HL-60 (cell line): Measurements from ENCODE around the gene CDYL.

Source experiments
- POLR2AphosphoS5 ChIP-seq: IDR thresholded peaks from 2 replicates; pipeline ENCODE4 v1.6.1; 2012; ENCODE audit warnings: low read depth
- TF ChIP-seq, protein P1 (sequence below): IDR thresholded peaks from one replicate; pipeline ENCODE4 v1.5.1; 2011; ENCODE audit warnings: low read length, control low read depth, inconsistent platforms; ENCODE audit not compliant: insufficient read depth
- TF ChIP-seq, protein P2 (sequence below): IDR thresholded peaks from 2 replicates; pipeline ENCODE4 v1.6.1; 2012; ENCODE audit warnings: low read depth; ENCODE audit not compliant: insufficient replicate concordance

GRCh38 chr6:4997862-4998261, 221.7 kb downstream of the CDYL start:
- TF ChIP-seq, protein P1, sequence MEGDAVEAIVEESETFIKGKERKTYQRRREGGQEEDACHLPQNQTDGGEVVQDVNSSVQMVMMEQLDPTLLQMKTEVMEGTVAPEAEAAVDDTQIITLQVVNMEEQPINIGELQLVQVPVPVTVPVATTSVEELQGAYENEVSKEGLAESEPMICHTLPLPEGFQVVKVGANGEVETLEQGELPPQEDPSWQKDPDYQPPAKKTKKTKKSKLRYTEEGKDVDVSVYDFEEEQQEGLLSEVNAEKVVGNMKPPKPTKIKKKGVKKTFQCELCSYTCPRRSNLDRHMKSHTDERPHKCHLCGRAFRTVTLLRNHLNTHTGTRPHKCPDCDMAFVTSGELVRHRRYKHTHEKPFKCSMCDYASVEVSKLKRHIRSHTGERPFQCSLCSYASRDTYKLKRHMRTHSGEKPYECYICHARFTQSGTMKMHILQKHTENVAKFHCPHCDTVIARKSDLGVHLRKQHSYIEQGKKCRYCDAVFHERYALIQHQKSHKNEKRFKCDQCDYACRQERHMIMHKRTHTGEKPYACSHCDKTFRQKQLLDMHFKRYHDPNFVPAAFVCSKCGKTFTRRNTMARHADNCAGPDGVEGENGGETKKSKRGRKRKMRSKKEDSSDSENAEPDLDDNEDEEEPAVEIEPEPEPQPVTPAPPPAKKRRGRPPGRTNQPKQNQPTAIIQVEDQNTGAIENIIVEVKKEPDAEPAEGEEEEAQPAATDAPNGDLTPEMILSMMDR = no peak
- TF ChIP-seq POLR2AphosphoS5 = no peak
- TF ChIP-seq, protein P2, sequence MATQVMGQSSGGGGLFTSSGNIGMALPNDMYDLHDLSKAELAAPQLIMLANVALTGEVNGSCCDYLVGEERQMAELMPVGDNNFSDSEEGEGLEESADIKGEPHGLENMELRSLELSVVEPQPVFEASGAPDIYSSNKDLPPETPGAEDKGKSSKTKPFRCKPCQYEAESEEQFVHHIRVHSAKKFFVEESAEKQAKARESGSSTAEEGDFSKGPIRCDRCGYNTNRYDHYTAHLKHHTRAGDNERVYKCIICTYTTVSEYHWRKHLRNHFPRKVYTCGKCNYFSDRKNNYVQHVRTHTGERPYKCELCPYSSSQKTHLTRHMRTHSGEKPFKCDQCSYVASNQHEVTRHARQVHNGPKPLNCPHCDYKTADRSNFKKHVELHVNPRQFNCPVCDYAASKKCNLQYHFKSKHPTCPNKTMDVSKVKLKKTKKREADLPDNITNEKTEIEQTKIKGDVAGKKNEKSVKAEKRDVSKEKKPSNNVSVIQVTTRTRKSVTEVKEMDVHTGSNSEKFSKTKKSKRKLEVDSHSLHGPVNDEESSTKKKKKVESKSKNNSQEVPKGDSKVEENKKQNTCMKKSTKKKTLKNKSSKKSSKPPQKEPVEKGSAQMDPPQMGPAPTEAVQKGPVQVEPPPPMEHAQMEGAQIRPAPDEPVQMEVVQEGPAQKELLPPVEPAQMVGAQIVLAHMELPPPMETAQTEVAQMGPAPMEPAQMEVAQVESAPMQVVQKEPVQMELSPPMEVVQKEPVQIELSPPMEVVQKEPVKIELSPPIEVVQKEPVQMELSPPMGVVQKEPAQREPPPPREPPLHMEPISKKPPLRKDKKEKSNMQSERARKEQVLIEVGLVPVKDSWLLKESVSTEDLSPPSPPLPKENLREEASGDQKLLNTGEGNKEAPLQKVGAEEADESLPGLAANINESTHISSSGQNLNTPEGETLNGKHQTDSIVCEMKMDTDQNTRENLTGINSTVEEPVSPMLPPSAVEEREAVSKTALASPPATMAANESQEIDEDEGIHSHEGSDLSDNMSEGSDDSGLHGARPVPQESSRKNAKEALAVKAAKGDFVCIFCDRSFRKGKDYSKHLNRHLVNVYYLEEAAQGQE = no peak
